Fibroblast of the aortic adventitia (primary cell): ENCODE data around the gene NFKBIA. TPM values are rescaled to one million over a fixed set of nuclear protein-coding genes. Genes with fewer than 3 reads are reported as not detected.

Experiments
- DNase-seq: peaks from one replicate; pipeline ENCODE4 v3.0.0-alpha.2; 2010; ENCODE audit warnings: low read depth
- H3K4me3 ChIP-seq: 2 replicates; pipeline ENCODE4 v1.5.1; 2011; ENCODE audit warnings: low read depth, mild to moderate bottlenecking, control low read depth, low read length, moderate library complexity
- total RNA-seq: library from RNA; depleted of rRNA; stranded (reverse); fragments of >200 nt; gene quantifications from 2 replicates; pipeline ENCODE4 v1.2.3, GENCODE V29; 2012; ENCODE audit warnings: low replicate concordance
- TF ChIP-seq, protein P1 (sequence below): IDR thresholded peaks from 2 replicates; pipeline ENCODE4 v1.5.1; 2011; ENCODE audit warnings: mild to moderate bottlenecking, low read length, control low read depth, inconsistent platforms; ENCODE audit not compliant: insufficient read depth

Gene NFKBIA
- total RNA-seq, 1 donor = 86.6 TPM

DNA sequence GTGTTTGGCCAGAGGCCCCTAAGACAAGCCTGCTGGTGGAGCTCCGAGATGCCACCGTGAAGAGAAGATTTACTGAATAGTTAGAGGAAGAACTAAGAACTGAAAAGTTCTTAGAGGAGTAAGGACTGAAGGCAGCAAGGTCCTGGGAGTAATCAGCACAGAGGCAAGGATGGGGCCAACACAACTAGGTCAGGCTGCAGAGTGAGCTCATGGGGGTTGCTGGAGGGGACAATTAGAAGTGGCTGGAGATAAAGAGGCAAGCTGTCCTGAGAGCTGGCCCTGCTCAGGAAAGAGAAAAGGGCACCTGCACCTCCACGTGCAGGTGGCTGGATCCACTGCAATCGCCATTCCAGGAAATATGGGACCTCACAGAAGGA is 52.7 kb downstream of the NFKBIA start:
- H3K4me3 ChIP-seq = no peak overlapping the region
- TF ChIP-seq, protein P1, sequence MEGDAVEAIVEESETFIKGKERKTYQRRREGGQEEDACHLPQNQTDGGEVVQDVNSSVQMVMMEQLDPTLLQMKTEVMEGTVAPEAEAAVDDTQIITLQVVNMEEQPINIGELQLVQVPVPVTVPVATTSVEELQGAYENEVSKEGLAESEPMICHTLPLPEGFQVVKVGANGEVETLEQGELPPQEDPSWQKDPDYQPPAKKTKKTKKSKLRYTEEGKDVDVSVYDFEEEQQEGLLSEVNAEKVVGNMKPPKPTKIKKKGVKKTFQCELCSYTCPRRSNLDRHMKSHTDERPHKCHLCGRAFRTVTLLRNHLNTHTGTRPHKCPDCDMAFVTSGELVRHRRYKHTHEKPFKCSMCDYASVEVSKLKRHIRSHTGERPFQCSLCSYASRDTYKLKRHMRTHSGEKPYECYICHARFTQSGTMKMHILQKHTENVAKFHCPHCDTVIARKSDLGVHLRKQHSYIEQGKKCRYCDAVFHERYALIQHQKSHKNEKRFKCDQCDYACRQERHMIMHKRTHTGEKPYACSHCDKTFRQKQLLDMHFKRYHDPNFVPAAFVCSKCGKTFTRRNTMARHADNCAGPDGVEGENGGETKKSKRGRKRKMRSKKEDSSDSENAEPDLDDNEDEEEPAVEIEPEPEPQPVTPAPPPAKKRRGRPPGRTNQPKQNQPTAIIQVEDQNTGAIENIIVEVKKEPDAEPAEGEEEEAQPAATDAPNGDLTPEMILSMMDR = no peak
- DNase-seq = no peak

Other genes with a start within 250 kb of the NFKBIA start
- 96.7 and 184 TPM in 2 replicates for gene PSMA6, start 112.4 kb downstream of the NFKBIA start, total RNA-seq
- gene INSM2, start 129.4 kb upstream of the NFKBIA start, total RNA-seq = not detected in 2 replicates